GM10847 (cell line): ENCODE results near the gene FLNB.

Experiments used
- POLR2A ChIP-seq: IDR thresholded peaks from 2 replicates; pipeline ENCODE4 v1.6.1; 2011; ENCODE audit not compliant: insufficient read length; ENCODE audit errors: extremely low read depth

Gene FLNB

GRCh38 chr3:58034738-58035523 is 26.7 kb downstream of the FLNB start:
- TF ChIP-seq POLR2A = no peak

DNA sequence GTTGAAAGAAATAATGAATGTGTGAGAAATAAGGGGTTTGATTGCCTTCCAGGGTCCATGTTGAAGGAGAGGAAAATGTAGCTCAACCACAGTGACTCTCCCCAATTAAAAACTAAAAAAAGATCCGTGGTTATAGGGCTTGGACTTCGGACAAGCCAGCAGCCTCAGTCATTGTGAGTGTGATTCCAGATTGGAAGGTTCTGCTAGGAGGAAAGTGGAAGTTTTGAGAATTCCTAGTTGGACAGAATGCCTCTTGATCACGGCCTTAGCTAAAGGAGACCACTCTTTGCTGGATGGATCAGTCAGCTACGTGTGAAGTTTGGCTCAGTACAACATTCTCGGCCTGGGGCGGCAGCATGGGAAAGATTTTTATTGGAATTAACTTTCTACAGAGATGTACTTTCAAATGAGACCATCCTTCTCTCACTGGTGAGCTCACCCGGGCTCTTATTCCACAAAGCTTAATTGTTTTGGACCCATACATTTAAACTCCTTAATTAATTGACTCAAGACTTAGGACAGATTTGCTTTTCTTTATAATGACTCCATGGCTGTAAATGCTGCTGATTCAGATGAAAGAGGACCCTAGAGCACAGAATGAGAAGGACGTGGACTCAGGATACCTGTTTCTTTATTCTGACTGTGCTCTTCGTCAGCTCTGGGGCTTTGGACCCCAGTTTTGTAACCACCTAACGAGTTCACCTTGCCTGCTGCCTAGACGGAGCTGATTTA is 27.5 kb downstream of the FLNB start:
- TF ChIP-seq POLR2A = no peak

DNA sequence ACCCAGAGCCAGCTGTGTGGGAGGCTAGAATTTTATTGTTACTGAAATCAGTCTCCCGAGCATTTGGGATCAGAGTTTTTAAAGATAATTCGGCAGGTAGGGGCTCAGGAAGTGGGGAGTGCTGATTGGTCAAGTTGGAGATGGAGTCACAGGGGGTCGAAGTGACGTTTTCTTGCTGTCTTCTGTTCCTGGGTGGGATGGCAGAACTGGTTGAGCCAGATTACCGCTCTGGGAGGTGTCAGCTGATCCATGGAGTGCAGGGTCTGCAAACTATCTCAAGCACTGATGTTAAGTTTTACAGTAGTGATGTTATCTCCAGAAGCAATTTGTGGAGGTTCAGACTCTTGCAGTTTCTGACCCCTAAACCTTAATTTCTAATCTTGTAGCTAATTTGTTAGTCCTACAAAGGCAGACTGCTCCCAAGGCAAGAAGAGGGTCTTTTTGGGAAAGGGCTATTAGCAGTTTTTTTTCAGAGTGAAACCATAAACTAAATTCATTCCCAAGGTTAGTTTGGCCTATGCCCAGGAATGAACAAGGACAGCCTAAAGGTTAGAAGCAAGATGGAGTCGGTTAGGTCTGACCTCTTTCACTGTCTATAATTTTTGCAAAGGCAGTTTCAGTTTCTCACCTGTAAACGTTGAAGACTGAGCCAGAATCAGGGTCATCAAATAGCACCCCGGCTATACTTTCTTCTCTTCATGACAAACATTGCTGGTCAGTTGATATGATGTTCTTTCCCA is 28.2 kb downstream of the FLNB start:
- no peak for TF ChIP-seq POLR2A

- TF ChIP-seq POLR2A = no peak
Observed at GRCh38 chr3:58037141-58037910, 29.1 kb downstream of the FLNB start.

DNA sequence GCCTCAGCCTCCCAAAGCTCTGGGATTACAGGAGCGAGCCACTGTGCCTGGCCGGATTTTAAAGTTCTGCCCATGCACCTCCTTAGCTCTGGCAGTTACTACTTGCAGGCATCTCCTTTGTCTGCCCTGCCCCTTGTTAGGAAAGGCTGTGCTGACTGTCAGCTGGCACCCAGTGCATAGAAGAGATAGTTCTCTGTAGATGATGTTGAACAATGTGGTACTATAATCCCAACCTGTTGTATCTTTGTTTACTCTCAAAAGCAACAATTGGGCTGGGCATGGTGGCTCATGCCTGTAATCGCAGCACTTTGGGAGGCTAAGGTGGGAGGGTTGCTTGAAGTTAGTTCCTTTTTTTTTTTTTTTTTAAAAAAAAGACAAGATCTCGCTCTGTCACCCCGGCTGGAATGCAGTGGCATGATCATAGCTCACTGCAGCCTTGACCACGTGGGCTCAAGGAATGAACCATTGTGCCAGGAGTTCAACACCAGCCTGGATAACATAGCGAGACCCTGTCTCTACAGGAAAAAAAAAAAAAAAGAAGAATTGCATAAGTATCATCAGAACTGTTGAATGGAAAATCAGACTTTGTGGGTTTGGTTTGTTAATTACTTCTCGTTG is 30.6 kb downstream of the FLNB start:
- TF ChIP-seq POLR2A = no peak

GRCh38 chr3:58039601-58040000 is 31.4 kb downstream of the FLNB start:
- no peak for TF ChIP-seq POLR2A

DNA sequence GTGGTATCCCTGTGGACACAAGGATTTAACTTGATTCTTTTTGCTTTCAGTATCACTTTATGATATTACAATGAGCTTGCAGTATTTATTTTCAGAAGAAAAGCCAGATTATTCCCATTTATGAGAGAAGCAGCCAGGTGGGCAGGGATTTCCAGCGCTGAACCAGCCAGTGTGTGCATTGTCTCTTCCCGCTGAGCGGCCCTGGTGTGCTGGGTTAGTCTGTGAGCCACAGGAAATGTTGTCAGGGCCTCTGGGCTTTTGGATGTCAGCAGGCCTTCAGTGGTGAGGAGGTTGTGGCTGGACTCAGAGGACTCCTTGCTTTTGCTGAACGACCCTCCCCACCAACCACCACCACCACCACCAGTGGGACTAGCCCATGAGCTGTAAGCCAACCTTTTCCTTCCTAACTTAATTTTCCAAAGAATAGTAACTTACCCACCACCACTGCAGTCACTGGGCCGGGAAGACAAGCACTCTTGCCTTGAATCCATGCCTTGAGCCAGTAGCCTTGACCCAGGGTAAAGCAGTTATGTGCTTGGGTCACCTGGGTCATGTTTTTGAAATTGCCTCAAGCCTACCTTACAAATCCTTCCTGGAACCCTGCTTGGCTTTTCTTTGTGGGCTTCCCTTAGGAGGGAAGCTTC is 33.1 kb downstream of the FLNB start:
- TF ChIP-seq POLR2A = no peak

- no peak for TF ChIP-seq POLR2A
Observed at GRCh38 chr3:58041826-58042324, 33.7 kb downstream of the FLNB start.

GRCh38 chr3:58042947-58043707 is 34.9 kb downstream of the FLNB start:
- no peak for TF ChIP-seq POLR2A

DNA sequence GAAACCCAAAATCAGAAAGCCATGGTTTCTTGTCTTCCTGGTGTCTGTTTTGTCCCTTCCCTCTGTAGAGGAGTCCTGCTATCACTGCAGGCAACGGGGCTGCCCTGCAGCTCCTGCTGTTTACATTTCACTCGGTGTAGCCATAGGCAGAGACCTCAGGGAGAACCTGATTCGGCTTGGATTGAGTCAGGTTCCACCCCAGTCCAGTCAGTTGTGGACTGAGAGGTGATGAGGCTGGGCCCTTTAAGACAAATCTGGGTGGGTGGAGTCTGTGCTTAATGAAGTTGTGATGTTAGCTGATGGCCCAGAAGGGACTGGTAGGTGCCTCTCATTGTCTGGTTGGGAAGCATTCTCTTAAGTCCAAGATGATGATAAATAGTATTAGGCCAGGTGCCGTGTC is 35.7 kb downstream of the FLNB start:
- no peak for TF ChIP-seq POLR2A

- no peak for TF ChIP-seq POLR2A
Observed at GRCh38 chr3:58044691-58045483, 36.7 kb downstream of the FLNB start.

DNA sequence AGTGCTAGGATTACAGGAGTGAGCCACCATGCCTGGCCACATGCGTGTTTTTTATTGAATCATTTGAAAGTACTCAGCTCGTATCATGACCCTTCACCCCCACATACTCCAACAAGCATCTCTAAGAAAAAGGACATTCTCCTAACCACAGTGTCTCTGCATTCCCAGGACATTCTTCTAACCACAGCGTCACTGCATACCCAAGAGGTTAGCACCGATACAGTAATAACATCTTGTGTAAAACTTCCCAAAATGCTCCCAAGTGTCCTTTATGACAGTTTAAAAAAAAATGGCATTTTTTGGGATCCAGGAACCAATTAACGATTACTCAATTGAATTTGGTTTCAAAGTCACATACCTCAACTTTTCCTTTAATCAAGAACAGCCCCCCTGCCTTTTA is 39.6 kb downstream of the FLNB start:
- TF ChIP-seq POLR2A = no peak

GRCh38 chr3:58048301-58048700 is 40.1 kb downstream of the FLNB start:
- no peak for TF ChIP-seq POLR2A
